HG02623 (cell line): ENCODE results near the gene CA7.
"Not testable (repeated sequence)": the region's sequence is repeated elsewhere in the genome, so short reads cannot be mapped to it uniquely, and the experiment has no call there.

ENCODE experiments used
- ATAC-seq: cut with Tn5 transposase; IDR thresholded peaks from one replicate; pipeline ENCODE4 v1.9.1; 2021; ENCODE audit warnings: moderate library complexity; ENCODE audit not compliant: unreplicated experiment

Gene CA7

GRCh38 chr16:66846266-66846665, 2.1 kb downstream of the CA7 start:
- no peak for ATAC-seq

DNA sequence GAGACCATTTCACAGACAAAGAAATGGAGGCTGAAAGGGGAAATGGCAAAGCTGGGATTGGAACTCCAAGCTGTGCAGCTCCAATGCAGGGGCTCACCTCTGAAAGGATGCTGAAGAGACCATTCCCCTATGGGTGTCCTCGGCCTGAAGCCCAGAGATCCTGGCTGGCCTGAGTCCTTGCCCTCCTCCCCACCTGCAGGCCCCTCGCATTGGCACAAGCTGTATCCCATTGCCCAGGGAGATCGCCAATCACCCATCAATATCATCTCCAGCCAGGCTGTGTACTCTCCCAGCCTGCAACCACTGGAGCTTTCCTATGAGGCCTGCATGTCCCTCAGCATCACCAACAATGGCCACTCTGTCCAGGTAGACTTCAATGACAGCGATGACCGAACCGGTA, 2.6 kb downstream of the CA7 start:
- no peak for ATAC-seq

- no peak for ATAC-seq
Observed at GRCh38 chr16:66847533-66848067, 3.4 kb downstream of the CA7 start.

GRCh38 chr16:66848172-66848571, 4.0 kb downstream of the CA7 start:
- no peak for ATAC-seq

- ATAC-seq = no peak
Observed at GRCh38 chr16:66849021-66849420, 4.8 kb downstream of the CA7 start.

- no peak for ATAC-seq
Observed at GRCh38 chr16:66849549-66849948, 5.3 kb downstream of the CA7 start.

- no peak for ATAC-seq
Observed at GRCh38 chr16:66850115-66850815, 6.1 kb downstream of the CA7 start.

- no peak for ATAC-seq
Observed at GRCh38 chr16:66851166-66851964, 7.2 kb downstream of the CA7 start.

DNA sequence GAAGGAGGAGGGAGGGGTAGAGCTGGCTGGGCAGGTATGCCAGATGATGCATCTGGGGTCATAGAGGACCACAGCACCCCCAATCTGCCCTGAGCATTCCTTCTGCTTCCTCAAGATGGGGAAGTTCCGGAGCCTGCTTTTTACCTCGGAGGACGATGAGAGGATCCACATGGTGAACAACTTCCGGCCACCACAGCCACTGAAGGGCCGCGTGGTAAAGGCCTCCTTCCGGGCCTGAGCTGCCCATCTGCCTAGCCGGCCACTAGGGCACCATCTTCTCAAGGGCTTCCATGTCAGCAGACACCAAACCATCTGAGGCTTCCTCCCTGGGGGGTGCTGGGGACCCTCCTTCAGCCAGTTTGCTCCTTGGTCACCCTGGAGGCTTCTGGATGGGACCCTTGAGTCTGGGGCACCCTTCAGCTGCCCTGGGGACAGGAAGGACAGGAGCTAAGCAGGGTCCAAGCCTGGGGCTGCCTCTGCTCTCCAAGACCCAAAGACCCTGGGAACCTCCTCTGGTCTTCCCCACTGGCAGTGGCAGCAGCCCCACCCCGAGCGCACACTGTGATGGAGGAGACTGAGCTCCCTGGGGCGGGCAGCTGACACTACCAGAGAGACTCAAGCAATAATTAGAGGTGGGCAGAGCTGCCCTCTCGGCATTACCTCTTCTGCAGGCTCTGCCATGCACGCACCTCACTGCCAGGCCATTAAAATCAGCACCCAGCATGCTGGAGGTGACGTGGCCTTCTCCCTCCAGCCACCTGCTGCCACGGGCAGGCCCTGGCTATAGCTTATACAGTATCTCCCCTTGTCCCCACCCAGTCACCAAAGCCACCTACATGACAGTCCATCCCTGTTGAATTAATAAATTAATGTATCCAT, 9.3 kb downstream of the CA7 start:
- ATAC-seq = no peak

DNA sequence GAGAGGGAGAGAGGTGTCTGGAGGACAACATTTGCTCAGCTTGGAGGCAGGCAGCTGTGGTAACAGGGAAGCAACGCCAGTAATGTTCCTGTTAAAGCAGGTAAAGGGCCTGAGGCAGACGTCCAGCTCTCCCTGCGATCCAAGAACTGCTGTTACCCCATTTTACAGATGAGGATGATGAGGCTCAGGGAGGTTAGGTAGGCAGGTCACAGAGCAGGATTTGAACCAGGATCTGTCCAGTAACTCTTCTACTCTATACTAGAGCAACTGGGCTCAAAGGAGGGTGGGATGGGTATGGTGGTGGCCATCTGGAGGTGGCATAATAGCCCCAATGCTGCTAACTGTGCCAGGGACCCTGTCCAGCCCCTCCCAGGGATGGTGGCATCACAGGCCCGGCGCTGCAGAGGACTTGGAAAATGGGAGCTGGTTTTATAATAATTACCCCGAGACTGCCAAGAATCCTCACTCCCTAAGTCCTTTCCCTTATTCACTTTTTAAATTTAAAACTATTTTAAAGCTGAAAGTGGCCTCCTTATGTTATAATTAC, 12.0 kb downstream of the CA7 start:
- ATAC-seq = no peak

DNA sequence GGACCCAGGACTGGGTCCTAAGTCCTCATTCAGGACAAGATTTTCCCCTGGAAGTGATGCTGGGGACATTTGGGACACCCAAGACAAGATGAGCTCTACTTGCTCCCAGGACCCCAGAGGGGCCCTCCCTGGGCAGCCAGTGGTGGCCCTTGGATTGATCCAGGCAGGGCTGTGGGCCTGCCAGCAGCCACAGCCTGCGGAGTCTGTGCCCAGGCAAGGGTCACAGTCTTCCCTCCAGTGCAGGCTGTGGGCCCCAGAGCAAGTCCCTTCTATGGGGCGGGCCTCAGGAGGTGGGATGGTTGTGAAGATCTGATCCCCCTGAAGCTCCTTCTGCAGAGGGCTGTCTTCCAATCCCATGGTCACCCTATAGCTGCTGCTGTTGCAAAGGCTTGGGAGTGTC, 12.6 kb downstream of the CA7 start:
- no peak for ATAC-seq

DNA sequence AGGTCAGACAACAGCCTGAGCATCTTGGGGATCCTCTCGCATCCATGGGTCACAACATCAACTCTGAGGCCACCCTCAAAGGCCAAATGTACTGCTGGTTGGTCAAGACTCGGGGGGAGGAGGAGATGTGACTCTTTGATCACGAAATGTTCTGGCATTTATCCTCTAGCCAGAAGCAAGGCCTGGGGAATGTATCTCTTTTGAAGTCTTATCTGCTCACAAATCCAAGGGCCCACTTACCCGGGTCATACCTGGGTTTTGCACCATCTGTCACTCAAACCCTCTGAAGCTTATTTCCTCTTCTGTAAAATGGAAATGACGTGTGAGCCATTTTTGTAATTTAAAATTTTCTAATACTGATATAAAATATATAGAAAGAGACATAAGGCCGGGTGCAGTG, 13.2 kb downstream of the CA7 start:
- no peak for ATAC-seq

- ATAC-seq = no peak
Observed at GRCh38 chr16:66858740-66859396, 14.7 kb downstream of the CA7 start.

- no peak for ATAC-seq
Observed at GRCh38 chr16:66859397-66860068, 15.3 kb downstream of the CA7 start.

GRCh38 chr16:66862023-66862520, 17.9 kb downstream of the CA7 start:
- ATAC-seq = no peak

GRCh38 chr16:66863707-66864106, 19.5 kb downstream of the CA7 start:
- no peak for ATAC-seq

GRCh38 chr16:66869424-66869823, 25.2 kb downstream of the CA7 start:
- ATAC-seq = no peak

GRCh38 chr16:66871363-66871762, 27.1 kb downstream of the CA7 start:
- ATAC-seq = not testable (repeated sequence)

GRCh38 chr16:66871840-66872239, 27.6 kb downstream of the CA7 start:
- ATAC-seq = no peak

- ATAC-seq = no peak
Observed at GRCh38 chr16:66872559-66872942, 28.3 kb downstream of the CA7 start.
